BE2C (cell line): ENCODE data around the gene GABBR2.

Experiments used
- DNase-seq: peaks from one replicate; pipeline ENCODE4 v3.0.0-alpha.2; 2020
- H3K27me3 ChIP-seq: fragments of 250-450 bp; sonication (Bioruptor Pico); 2 replicates; pipeline ENCODE4 v1.5.1; 2020; ENCODE audit warnings: mild to moderate bottlenecking
- H3K36me3 ChIP-seq: fragments of 250-450 bp; sonication (Bioruptor Pico); 2 replicates; pipeline ENCODE4 v1.5.1; 2020; ENCODE audit warnings: mild to moderate bottlenecking
- H3K4me1 ChIP-seq: fragments of 250-450 bp; sonication (Bioruptor Pico); 2 replicates; pipeline ENCODE4 v1.5.1; 2020
- H3K4me3 ChIP-seq: 2 replicates; pipeline ENCODE4 v1.5.1; 2011; ENCODE audit warnings: low read depth, low read length
- H3K9me3 ChIP-seq: fragments of 250-450 bp; sonication (Bioruptor Pico); 2 replicates; pipeline ENCODE4 v1.5.1; 2020
- TF ChIP-seq, protein P1 (sequence below): IDR thresholded peaks from 2 replicates; pipeline ENCODE4 v1.5.1; 2012; ENCODE audit warnings: mild to moderate bottlenecking, low read depth, low read length

The GABBR2 gene

DNA sequence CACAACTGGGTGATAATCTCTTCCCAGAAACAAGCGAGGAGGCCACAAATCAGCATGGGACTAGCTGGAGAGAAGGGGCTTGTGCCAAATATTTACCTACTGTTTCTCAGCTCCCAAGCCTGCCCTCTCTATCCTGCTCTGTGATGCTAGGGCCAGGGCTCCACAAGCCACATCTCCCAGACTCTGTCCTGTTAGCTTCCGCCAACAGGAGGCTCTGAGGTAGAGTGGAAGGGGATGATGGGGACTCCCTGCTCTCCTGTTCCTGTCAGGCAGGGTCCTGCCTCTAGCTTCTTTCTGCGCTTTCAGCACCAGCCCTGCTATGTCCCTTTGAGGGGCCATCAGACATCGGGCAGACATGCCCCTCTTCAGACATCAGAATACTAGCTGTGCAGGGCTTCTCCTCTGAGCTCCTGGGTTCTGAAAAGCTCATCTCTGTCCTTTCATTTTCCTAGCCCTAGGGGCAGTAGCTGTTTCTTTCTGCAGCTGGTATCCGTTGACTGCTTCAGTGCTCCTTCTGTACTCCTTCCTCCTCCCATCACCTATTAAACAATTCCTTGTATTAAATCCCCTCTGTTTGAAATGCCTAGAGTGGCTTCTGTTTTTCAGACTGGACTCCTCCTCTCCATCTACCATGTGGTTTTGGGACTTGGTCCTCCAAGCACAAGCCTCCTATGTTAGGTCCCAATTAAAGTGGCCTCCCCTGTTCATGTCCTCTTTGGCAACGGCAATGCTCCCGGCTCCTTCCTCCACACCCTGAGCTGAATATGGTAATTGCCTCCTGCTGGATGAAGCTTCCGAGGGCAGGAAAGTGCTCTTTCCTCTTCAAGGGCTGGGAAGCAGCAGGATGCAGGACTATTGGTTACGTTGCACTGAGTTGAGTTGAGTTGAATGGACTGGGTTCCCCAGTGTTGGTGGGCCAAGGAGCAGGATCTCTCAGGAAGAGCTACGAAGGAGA, 292.2 kb downstream of the GABBR2 start:
- DNase-seq, result no peak
- Histone ChIP-seq H3K9me3 (no peaks in the 10 kb centered on the region), H3K4me3 (no peak overlapping the region), H3K36me3 (no peaks in the 10 kb centered on the region), H3K27me3 (no peaks in the 10 kb centered on the region), H3K4me1 (peaks cover 5% of the 10 kb centered on the region; the same call in 1 of the 2 replicates)
- TF ChIP-seq, protein P1, sequence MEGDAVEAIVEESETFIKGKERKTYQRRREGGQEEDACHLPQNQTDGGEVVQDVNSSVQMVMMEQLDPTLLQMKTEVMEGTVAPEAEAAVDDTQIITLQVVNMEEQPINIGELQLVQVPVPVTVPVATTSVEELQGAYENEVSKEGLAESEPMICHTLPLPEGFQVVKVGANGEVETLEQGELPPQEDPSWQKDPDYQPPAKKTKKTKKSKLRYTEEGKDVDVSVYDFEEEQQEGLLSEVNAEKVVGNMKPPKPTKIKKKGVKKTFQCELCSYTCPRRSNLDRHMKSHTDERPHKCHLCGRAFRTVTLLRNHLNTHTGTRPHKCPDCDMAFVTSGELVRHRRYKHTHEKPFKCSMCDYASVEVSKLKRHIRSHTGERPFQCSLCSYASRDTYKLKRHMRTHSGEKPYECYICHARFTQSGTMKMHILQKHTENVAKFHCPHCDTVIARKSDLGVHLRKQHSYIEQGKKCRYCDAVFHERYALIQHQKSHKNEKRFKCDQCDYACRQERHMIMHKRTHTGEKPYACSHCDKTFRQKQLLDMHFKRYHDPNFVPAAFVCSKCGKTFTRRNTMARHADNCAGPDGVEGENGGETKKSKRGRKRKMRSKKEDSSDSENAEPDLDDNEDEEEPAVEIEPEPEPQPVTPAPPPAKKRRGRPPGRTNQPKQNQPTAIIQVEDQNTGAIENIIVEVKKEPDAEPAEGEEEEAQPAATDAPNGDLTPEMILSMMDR, result no peak

DNA sequence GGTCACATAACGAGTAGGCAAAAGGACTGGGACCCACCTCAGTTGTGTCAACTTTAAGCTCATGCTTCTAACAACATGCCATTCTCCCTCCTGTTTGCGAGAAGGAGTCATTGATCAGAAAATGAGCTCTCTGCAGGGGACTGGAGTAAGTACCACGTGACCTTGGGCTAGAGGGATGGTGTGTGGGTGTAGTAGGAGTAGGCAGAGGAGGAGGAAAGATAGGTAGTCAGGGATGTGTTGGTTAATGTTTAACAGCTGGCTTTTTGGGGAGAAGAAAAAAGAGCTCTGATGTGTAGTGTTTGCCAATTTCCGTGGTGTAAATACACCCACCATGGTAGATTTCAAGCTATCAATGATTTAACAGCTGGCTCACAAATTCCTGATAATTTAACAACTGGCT, 293.0 kb downstream of the GABBR2 start:
- H3K4me1 ChIP-seq, result peaks cover 5% of the 10 kb centered on the region; the same call in 1 of the 2 replicates
- no peak for DNase-seq
- TF ChIP-seq, protein P1, result no peak
- H3K36me3 ChIP-seq, result no peaks in the 10 kb centered on the region
- H3K4me3 ChIP-seq, result no peak overlapping the region
- H3K9me3 ChIP-seq, result no peaks in the 10 kb centered on the region
- peaks cover 5% of the 10 kb centered on the region for H3K27me3 ChIP-seq

DNA sequence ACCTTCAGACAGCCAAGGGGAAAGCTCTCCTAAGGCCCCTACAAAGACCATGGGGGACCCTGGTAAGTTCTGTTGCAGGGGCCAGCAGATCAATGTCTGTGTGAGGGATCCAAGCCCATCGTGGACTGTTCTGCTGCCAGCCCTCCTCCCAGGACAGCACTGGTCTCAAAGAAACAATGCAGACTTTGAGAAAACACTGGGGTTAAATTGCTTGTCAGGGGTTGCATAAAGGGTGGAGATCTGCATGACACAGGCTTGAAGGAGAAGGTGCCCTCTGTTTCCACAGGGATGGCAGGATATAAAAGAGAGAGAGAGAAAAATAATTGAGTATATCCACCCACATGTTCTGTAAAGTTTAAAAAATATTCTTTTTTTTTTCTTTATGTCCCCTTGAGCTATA, 295.7 kb downstream of the GABBR2 start:
- Histone ChIP-seq H3K27me3 (peaks cover 9% of the 10 kb centered on the region), H3K36me3 (no peaks in the 10 kb centered on the region), H3K4me1 (no peaks in the 10 kb centered on the region), H3K4me3 (no peak overlapping the region), H3K9me3 (no peaks in the 10 kb centered on the region)
- no peak for DNase-seq
- TF ChIP-seq, protein P1, result no peak

DNA sequence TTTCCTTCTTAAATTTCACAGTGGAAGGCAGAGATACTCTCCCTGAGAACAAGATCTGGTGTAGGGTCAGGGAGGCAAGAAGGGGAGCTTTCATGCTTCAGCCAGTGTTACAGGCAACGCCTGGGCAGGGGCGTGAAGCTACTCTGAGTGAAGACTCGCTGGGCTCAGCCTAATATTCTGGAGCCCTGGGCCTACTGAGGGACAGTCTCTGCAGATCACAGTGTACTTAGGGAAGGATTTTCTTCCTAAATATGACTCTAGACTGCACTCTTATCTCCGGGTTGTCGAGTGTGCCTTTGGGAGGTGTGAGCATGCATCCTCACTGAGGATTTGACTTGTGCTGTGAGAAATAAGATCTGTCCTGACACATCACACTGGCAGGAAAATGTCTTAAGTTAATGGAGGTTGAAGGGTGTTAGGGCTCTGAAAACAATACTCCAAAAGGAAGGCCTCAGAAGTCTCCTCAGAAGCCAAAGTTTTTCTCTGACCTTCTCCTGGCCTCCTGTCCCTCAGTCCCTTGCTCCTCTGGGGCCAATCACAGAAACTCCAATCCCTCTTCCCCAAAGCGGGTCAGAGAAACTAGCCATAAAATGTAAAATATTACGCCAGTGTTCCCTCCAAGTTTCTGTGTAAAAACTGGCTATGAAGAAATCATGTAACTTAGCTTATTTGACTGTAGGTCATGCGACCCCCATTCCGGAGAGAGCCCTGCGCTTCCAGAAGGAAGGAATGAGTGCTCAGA, 296.5 kb downstream of the GABBR2 start:
- TF ChIP-seq, protein P1, result no peak
- DNase-seq, result no peak
- Histone ChIP-seq H3K27me3 (peaks cover 13% of the 10 kb centered on the region), H3K4me1 (no peaks in the 10 kb centered on the region), H3K4me3 (no peak overlapping the region), H3K36me3 (no peaks in the 10 kb centered on the region), H3K9me3 (no peaks in the 10 kb centered on the region)

DNA sequence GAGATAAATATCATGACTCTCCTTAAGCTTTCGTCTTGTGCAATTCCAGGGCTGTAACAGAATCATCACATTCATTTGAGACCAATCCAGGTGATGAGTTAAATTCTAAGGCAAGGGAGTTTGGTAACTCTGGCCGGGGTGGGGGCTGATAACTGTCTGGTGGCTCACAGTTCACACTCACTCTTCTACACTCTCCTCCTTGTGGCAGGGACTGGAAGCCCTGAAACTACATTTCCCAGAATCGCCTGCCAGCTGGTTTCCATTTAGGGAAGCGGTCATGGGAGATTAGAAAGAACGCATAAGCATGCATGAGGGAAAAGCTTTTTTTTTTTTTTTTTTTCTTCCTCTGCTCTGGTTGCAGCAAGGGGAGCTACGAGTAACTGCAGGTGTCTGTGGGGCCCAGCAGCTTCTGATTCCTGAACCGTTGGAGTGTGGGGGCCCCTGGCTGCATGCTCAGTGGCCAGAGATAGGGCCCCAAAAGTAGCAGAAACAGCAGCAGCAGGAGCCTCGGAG, 298.5 kb downstream of the GABBR2 start:
- Histone ChIP-seq H3K9me3 (no peaks in the 10 kb centered on the region), H3K4me3 (peak overlapping the region; percentile 17; the same call in 1 of the 2 replicates), H3K27me3 (peaks cover 33% of the 10 kb centered on the region), H3K4me1 (0 out of 2 replicates have a peak, but pooled peaks cover 6% of the 10 kb centered on the region), H3K36me3 (no peaks in the 10 kb centered on the region)
- TF ChIP-seq, protein P1, result peak; percentile 57
- DNase-seq, result peak; percentile 35
